Suprapubic skin (tissue), 4 donors: ENCODE data around the gene EIF4A2.

Source experiments
- EP300 ChIP-seq: sonication (generic); formaldehyde crosslinking; IDR thresholded peaks from one replicate; pipeline ENCODE4 v1.6.1; 2017; ENCODE audit warnings: antibody characterized with exemption
- POLR2A ChIP-seq, 2 donors: fragments of 450-650 bp; IDR thresholded peaks; one replicate each; pipeline ENCODE4 v1.6.1; 2017; ENCODE audit warnings: antibody characterized with exemption in 2 of 2, mild to moderate bottlenecking in 2 of 2, moderate library complexity in 2 of 2
- POLR2AphosphoS5 ChIP-seq, 3 donors: sonication (generic); formaldehyde crosslinking; IDR thresholded peaks; one replicate each; pipeline ENCODE4 v1.6.1; 2017; ENCODE audit warnings: antibody characterized with exemption in 3 of 3
- TF ChIP-seq, protein P1 (sequence below), 2 donors: fragments of 200-600 bp in 1 of 2; fragments of 450-650 bp in 1 of 2; sonication (generic) in 1 of 2; IDR thresholded peaks; one replicate each; pipeline ENCODE4 v1.5.1; 2016 to 2019; ENCODE audit warnings: antibody characterized with exemption in 2 of 2, mild to moderate bottlenecking in 1 of 2, moderate library complexity in 1 of 2

DNA sequence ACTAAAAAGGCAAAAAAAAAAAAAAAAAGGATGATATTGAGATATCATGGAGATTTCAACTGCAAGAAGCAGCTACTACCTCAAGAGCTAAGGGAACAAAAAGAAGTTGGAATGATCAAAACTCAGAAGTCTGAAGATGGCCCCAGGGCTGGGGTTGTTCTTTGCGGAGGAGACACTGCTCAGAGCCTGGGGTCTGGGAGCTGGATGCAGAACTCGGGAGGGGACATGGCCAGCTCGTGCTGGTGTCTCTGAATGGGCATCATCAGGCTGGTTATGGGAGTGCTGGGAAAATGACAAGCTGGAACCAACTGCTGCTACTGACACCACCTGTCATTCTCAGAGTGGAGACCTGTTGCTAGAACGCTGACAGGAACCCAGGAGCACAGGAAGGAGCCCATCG is 45.0 kb downstream of the EIF4A2 start:
- TF ChIP-seq POLR2AphosphoS5 (IDR thresholded peaks at IDR 0.05), result no peak
- TF ChIP-seq, protein P1, sequence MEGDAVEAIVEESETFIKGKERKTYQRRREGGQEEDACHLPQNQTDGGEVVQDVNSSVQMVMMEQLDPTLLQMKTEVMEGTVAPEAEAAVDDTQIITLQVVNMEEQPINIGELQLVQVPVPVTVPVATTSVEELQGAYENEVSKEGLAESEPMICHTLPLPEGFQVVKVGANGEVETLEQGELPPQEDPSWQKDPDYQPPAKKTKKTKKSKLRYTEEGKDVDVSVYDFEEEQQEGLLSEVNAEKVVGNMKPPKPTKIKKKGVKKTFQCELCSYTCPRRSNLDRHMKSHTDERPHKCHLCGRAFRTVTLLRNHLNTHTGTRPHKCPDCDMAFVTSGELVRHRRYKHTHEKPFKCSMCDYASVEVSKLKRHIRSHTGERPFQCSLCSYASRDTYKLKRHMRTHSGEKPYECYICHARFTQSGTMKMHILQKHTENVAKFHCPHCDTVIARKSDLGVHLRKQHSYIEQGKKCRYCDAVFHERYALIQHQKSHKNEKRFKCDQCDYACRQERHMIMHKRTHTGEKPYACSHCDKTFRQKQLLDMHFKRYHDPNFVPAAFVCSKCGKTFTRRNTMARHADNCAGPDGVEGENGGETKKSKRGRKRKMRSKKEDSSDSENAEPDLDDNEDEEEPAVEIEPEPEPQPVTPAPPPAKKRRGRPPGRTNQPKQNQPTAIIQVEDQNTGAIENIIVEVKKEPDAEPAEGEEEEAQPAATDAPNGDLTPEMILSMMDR (IDR thresholded peaks at IDR 0.05), result no peak
- no peak for TF ChIP-seq POLR2A (IDR thresholded peaks at IDR 0.05)
- TF ChIP-seq EP300, result no peak
